CD4-positive, alpha-beta T cell treated with Interleukin-1 beta for 1 hour (primary cell): ENCODE results near the gene ASB16.

ENCODE experiments used
- DNase-seq, 2 donors: peaks; one replicate each; pipeline ENCODE4 v3.0.0-alpha.2; 2020 to 2022

ASB16 gene

GRCh38 chr17:44210342-44211192 lies 40.1 kb downstream of the ASB16 start:
- peak; percentile 93 for DNase-seq

DNA sequence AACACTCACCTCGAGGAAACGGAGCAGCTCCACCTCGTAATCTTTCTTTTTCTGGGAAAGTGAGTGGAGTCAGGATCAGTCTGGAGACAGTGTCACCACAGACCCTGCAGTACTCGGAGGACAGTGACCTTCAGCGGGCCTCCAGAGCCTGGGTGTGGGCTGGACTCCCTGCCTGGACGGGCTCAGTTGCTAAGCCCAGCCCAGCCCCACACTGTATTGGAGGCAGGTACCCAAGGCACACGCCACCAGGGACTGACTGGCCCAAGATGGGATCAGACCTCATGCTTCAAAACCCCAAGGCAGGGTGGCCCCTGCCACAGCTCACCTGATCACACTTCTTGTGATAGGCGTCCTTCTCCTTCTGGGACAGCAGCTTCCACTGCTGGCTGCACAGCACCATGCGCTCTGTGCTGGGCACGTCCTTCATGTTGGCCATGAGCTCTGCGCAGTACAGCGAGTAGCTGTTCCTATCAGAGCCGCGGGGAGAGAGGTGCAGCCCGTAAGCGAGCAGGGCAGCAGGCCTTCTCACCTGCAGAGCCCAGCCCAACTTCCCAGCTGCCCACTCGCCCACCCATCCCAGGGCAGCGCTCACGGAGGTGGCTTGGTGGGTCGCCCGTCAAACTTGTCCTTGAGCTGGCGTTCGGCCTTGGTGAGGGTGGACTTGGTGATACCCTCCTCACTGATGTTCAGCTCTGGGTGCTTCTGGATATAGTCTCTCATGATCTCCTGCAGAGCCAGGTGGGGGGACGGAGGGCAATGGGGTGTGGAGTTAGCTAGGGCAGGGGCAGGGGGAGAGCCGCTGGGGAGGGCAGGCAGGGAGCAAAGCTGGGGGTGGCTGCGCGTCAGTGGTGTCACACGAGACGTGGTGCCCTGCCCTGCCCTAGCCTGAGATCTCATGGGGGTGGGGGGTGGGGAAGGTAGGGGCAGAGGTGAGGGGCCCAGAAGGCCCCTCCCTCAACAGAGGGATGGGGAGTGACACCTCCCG lies 41.1 kb downstream of the ASB16 start:
- no peak for DNase-seq

GRCh38 chr17:44212507-44213402 lies 42.3 kb downstream of the ASB16 start:
- no peak for DNase-seq

- DNase-seq: no peak
Observed at GRCh38 chr17:44213403-44214229, 43.1 kb downstream of the ASB16 start.

- no peak for DNase-seq
Observed at GRCh38 chr17:44214230-44214494, 43.7 kb downstream of the ASB16 start.

GRCh38 chr17:44214896-44215295 lies 44.4 kb downstream of the ASB16 start:
- no peak for DNase-seq

GRCh38 chr17:44216173-44216572 lies 45.7 kb downstream of the ASB16 start:
- peak; percentile 49 to 71 for DNase-seq

DNA sequence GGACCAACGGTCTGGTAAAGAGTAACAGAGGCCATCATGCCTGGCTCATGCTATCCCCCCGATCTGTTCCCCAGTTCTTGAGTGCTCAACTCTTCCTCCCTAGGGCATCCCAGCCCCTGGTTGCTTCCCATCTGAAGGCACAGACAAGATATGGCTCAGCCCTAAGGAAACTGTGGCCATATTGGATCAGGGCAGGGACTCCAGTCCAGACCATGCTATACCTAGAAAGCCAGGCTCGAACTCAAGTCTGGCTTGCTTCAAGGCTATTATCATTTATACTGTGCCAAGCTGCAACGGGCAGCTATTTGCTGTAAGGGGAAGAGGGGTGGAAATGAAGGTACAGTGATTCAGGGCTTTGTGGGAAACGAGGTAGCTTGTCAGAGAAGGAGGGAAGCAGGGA lies 46.2 kb downstream of the ASB16 start:
- DNase-seq: no peak

DNA sequence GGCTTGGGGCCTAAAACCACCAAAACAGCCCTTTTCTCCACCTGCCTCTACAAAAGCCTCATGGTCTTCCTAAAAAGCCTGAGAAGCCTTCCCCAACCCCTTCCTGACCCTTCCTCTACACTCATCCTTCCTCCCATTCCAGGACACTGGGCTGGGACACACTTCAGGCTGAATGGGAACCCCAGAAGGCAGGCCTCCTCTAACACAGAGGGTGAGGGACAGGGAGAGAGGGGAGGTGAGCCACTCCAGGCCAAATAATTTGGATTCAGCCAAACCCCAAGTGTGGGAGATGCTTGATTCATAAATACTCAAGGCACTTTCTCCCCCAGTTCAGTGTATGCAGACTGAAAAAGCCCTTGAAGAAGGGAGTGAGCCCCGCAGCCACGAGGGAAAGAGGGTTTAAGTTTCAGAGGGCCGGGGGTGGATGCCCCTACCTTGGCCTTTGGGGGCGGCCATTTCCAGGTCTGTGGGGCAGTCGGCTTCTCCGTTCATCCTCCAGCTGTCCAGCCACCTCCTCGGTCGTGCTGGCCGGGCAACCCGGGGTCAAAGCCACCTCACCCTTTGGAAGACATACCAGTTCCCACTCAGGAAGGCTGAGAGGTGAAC lies 47.3 kb downstream of the ASB16 start:
- DNase-seq: no peak

GRCh38 chr17:44218344-44219107 lies 48.0 kb downstream of the ASB16 start:
- peak; percentile 91 to 92 for DNase-seq

GRCh38 chr17:44219108-44219615 lies 48.7 kb downstream of the ASB16 start:
- peak; percentile 71 to 73 for DNase-seq

DNA sequence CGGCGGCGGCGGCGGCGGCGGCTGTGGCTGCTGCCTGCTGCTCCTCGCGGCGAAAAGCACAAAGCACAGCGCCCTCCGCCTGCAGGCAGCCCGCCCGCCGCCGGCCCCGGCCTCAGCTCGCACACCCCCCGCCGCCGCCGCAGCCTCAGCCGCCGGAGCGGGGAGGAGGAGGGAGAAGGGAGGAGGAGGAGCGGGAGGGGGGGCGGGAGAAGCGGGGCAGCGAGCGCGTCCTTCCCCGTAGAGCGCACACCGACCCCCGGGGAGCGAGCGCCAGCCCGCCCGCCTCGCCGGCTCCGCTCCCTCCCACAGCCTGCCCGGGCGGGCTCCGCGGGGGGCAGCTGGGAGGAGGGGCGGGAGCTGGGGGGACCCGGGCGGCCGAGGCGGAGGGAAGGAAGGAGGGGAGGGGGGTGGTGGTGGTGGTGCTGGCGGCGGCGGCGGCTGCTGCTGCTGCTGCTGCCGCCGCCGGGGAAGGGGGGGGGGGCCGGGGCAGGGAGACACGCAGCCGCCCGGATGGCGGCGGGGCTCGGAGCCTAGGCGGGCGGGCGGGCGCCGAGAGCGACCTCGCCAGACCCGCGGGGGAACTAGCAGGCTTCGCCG lies 49.2 kb downstream of the ASB16 start, which contains the start of gene UBTF:
TSS of gene UBTF (minus strand) at position 60 of the 597 bp plus-strand sequence. CDS start 1,446 bp downstream, outside the sequence.
- peak; percentile 83 to 84 for DNase-seq

- peak; percentile 53 to 60 for DNase-seq
Observed at GRCh38 chr17:44220213-44221083, 49.9 kb downstream of the ASB16 start.

DNA sequence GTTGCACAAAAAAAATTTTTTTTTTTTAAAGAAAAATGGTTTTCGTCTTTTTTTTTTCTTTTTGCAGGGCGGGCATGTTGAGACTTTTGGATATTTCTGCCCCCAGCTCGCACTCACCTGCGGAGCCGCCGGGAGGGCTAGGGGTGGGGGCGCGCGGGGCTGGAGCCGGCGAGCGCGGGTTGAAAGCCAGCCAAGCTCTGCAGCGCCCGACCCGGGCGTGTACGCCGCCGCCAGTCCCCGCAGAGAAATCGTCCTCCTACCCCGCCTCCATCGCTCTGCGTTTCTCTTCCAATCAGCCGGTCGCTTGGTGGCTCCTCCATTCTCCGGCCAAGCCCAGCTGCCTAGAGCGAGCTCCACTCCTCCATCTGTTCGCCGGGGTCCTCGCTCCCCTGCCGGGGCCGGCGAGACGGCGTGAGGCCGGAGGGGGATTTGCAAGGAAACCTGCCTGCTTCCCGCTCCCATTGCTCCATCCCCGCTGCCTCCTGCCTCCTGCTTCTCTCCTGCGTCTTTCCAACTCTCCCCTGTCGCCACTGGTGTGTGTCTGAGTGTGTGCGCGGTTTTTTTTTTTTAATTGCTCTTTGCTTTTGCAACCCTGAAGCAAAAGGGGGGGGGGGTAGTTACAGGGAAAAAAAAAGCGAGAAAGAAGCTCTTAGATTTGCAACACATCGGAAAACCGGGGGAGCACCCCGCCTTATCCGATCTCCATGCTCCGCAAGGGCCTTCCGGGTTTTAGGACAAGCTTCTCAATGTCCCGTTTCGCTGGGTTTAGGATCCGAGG lies 50.8 kb downstream of the ASB16 start:
- peak; percentile 60 to 65 for DNase-seq

DNA sequence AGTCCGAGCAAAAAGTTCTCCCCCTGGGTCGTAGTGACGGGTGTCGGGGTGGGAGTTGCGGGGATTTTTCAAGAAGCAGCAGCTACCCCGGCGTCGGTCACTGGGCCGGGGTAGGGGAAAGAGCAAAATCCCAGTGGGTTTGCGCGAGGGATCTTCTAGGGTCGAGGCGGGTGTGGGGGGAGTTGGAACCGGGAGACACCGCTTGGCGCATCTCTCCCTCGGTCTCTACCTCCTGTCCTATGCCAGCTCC lies 51.3 kb downstream of the ASB16 start:
- no peak for DNase-seq

GRCh38 chr17:44222112-44222869 lies 51.8 kb downstream of the ASB16 start:
- peak; percentile 58 to 60 for DNase-seq

GRCh38 chr17:44223541-44224071 lies 53.1 kb downstream of the ASB16 start:
- no peak for DNase-seq
